SU-DHL-6 (cell line): ENCODE results near the gene HOXD11.

ENCODE experiments used
- H2AFZ ChIP-seq: fragments of 200-600 bp; sonication (generic); 2 replicates; pipeline ENCODE4 v1.6.1; 2014; ENCODE audit warnings: low read depth, mild to moderate bottlenecking, moderate library complexity, mixed read lengths, antibody characterized with exemption, low read length; ENCODE audit not compliant: severe bottlenecking
- H3F3A ChIP-seq: fragments of 200-600 bp; shearing (Covaris generic); 2 replicates; pipeline ENCODE4 v1.6.0; 2016; ENCODE audit warnings: antibody characterized with exemption, mild to moderate bottlenecking; ENCODE audit not compliant: insufficient read depth
- H3K27ac ChIP-seq: fragments of 200-600 bp; sonication (generic); 2 replicates; pipeline ENCODE4 v1.5.1; 2016; ENCODE audit warnings: low read depth, mild to moderate bottlenecking, low read length, moderate library complexity, mixed read lengths
- H3K27me3 ChIP-seq: fragments of 200-600 bp; sonication (generic), shearing (Covaris generic); 2 replicates; pipeline ENCODE4 v1.6.0; 2014; ENCODE audit warnings: mild to moderate bottlenecking, low read length
- H3K36me3 ChIP-seq: fragments of 200-600 bp; sonication (generic); 2 replicates; pipeline ENCODE4 v1.6.1; 2014; ENCODE audit warnings: mild to moderate bottlenecking, low read length, mixed read lengths
- H3K4me2 ChIP-seq: fragments of 300-600, 200-600 bp; shearing (Covaris generic), sonication (generic); 2 replicates; pipeline ENCODE4 v1.6.0; 2014; ENCODE audit warnings: low read length, low read depth, mild to moderate bottlenecking; ENCODE audit not compliant: poor library complexity, severe bottlenecking
- H3K4me3 ChIP-seq: fragments of 200-600 bp; sonication (generic); 2 replicates; pipeline ENCODE4 v1.5.1; 2014; ENCODE audit warnings: antibody characterized with exemption, low read length, mild to moderate bottlenecking, mixed read lengths; ENCODE audit not compliant: insufficient read depth, poor library complexity, severe bottlenecking
- H3K79me2 ChIP-seq: fragments of 200-600 bp; sonication (generic); 2 replicates; pipeline ENCODE4 v1.6.1; 2014; ENCODE audit warnings: mild to moderate bottlenecking, low read length, moderate library complexity; ENCODE audit not compliant: insufficient read depth
- H3K9ac ChIP-seq: fragments of 200-600 bp; sonication (generic); 2 replicates; pipeline ENCODE4 v1.7.0; 2014; ENCODE audit warnings: mild to moderate bottlenecking, low read length
- H3K9me2 ChIP-seq: fragments of 200-600 bp; sonication (generic); replicated peaks from 2 replicates; pipeline ENCODE4 v1.6.1; 2014; ENCODE audit warnings: low read length; ENCODE audit not compliant: insufficient read depth
- H3K9me3 ChIP-seq: fragments of 200-600 bp; sonication (generic); 2 replicates; pipeline ENCODE4 v1.6.1; 2014; ENCODE audit warnings: low read length, mixed read lengths; ENCODE audit not compliant: insufficient read depth
- H4K20me1 ChIP-seq: fragments of 200-600 bp; sonication (generic); 2 replicates; pipeline ENCODE4 v1.6.1; 2014; ENCODE audit warnings: low read depth, mild to moderate bottlenecking, antibody characterized with exemption, low read length, moderate library complexity, mixed read lengths
- CTCF ChIP-seq: fragments of 200-600 bp; sonication (generic); IDR thresholded peaks from one replicate; pipeline ENCODE4 v1.5.1; 2017; ENCODE audit warnings: antibody characterized with exemption, mild to moderate bottlenecking, low read length, moderate library complexity; ENCODE audit not compliant: insufficient read depth, poor library complexity, severe bottlenecking
- EZH2phosphoT487 ChIP-seq: fragments of 200-600 bp; sonication (generic), shearing (Covaris generic); conservative IDR thresholded peaks from 2 replicates; pipeline ENCODE4 v1.6.1; 2018; ENCODE audit warnings: mild to moderate bottlenecking, antibody characterized with exemption, low read length, moderate library complexity, mixed read lengths

Gene HOXD11

GRCh38 chr2:176140513-176141317 is 33.6 kb downstream of the HOXD11 start:
- TF ChIP-seq EZH2phosphoT487, result no peak
- TF ChIP-seq CTCF, result peak; percentile 39
- Histone ChIP-seq H4K20me1 (no peaks in the 10 kb centered on the region), H3K79me2 (no peaks in the 10 kb centered on the region), H2AFZ (no peak overlapping the region), H3F3A (no peaks in the 10 kb centered on the region), H3K4me3 (no peak overlapping the region), H3K9me3 (no peaks in the 10 kb centered on the region), H3K4me2 (no peak overlapping the region), H3K27me3 (no peaks in the 10 kb centered on the region), H3K9me2 (no peaks in the 10 kb centered on the region), H3K9ac (no peak overlapping the region), H3K27ac (no peak overlapping the region), H3K36me3 (no peaks in the 10 kb centered on the region)

- H3F3A ChIP-seq, result no peaks in the 10 kb centered on the region
Observed at GRCh38 chr2:176142281-176142680, 35.2 kb downstream of the HOXD11 start.

DNA sequence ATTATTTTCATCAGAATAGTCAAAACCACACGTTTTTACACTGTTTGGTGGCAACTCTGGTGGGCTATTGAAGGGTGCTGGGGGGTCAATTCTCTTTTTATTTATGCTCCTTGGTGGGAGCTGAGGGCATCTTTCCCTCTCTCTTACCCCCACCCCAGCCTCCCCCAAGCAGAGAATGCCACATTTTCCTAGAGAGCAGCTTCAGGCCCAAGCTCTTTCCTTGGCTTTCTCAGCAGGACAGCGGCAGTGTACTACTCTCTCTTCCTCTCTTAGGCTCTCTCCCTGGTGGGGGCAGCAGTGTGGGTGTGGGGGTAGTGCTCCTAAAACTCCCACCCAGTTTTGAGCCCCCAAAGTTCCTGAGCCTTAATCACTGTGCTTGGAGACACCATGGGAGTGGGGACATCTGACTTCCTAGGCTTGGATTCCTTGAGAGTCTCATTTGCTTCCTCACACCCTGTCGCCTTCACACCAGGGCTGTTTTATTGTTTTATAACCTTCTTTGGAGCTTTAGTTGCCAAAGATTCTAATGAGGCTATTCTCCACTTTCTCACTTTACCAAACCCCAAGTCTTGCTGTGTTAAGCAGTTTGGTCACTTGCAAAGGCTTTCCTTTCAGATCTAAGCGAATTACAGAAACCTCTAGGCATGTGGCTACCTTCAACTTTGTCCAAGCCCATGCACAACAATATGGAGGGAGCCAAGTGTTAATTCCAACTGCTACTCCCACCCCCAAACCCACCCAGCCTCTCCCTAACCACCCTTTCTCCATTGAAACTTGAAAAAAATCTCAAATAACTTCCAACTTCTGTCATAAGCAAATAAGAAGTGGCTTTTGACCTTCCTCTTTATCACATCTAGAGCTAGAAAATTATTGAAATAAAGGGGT is 38.2 kb downstream of the HOXD11 start:
- Histone ChIP-seq H3K4me3 (no peak overlapping the region), H3K27ac (no peak overlapping the region), H3K36me3 (no peaks in the 10 kb centered on the region), H2AFZ (no peak overlapping the region), H3K9me3 (no peaks in the 10 kb centered on the region), H3K79me2 (no peaks in the 10 kb centered on the region), H3K9me2 (no peaks in the 10 kb centered on the region), H3K9ac (no peak overlapping the region), H3F3A (no peaks in the 10 kb centered on the region), H4K20me1 (no peaks in the 10 kb centered on the region), H3K4me2 (no peak overlapping the region), H3K27me3 (no peaks in the 10 kb centered on the region)
- TF ChIP-seq CTCF, result no peak
- no peak for TF ChIP-seq EZH2phosphoT487

More at GRCh38 chr2:176142281-176142680, 35.2 kb downstream of the HOXD11 start:
- Histone ChIP-seq H3K9ac (no peak overlapping the region), H4K20me1 (no peaks in the 10 kb centered on the region), H2AFZ (no peak overlapping the region), H3K27me3 (no peaks in the 10 kb centered on the region), H3K9me3 (no peaks in the 10 kb centered on the region), H3K4me2 (no peak overlapping the region), H3K27ac (no peak overlapping the region), H3K79me2 (no peaks in the 10 kb centered on the region), H3K36me3 (no peaks in the 10 kb centered on the region), H3K9me2 (no peaks in the 10 kb centered on the region), H3K4me3 (no peak overlapping the region)
- TF ChIP-seq CTCF (no peak), EZH2phosphoT487 (no peak)
